GM18526 (cell line): Measurements from ENCODE around the gene IQCK.

Source experiments
- POLR2A ChIP-seq: IDR thresholded peaks from 3 replicates; pipeline ENCODE4 v1.6.1; 2011; ENCODE audit not compliant: insufficient read length; ENCODE audit errors: extremely low read depth

IQCK gene

GRCh38 chr16:19822533-19822932 lies 104.5 kb downstream of the IQCK start:
- TF ChIP-seq POLR2A: no peak

- no peak for TF ChIP-seq POLR2A
These were observed 105.3 kb downstream of the IQCK start for GRCh38 chr16:19823322-19823721.

- no peak for TF ChIP-seq POLR2A
These were observed 106.1 kb downstream of the IQCK start for GRCh38 chr16:19824216-19824615.

GRCh38 chr16:19829844-19830692 lies 112.0 kb downstream of the IQCK start:
- TF ChIP-seq POLR2A: no peak

GRCh38 chr16:19830902-19831560 lies 113.0 kb downstream of the IQCK start:
- no peak for TF ChIP-seq POLR2A

GRCh38 chr16:19831678-19832077 lies 113.6 kb downstream of the IQCK start:
- TF ChIP-seq POLR2A: no peak

- TF ChIP-seq POLR2A: no peak
These were observed 115.1 kb downstream of the IQCK start for GRCh38 chr16:19833176-19833575.

GRCh38 chr16:19833581-19833980 lies 115.5 kb downstream of the IQCK start:
- TF ChIP-seq POLR2A: no peak

- TF ChIP-seq POLR2A: no peak
These were observed 117.1 kb downstream of the IQCK start for GRCh38 chr16:19835196-19835595.

- no peak for TF ChIP-seq POLR2A
These were observed 117.9 kb downstream of the IQCK start for GRCh38 chr16:19835968-19836421.

- TF ChIP-seq POLR2A: no peak
These were observed 119.4 kb downstream of the IQCK start for GRCh38 chr16:19837331-19837980.

- no peak for TF ChIP-seq POLR2A
These were observed 120.1 kb downstream of the IQCK start for GRCh38 chr16:19837984-19838707.

- no peak for TF ChIP-seq POLR2A
These were observed 122.5 kb downstream of the IQCK start for GRCh38 chr16:19840524-19841110.

- no peak for TF ChIP-seq POLR2A
These were observed 123.1 kb downstream of the IQCK start for GRCh38 chr16:19841184-19841583.
